Endothelial cell (in vitro differentiated cells): Measurements from ENCODE around the gene RAB6B. TPM values are rescaled to one million over a fixed set of nuclear protein-coding genes. Genes with fewer than 3 reads are reported as not detected.
A peak's percentile ranks its signal among the peaks of the same experiment; 100 is the strongest.

Experiments
- DNase-seq: peaks from one replicate; pipeline ENCODE4 v3.0.0; 2021; ENCODE audit warnings: low spot score
- H3K27ac Mint-ChIP-seq: one replicate; pipeline ENCODE4 v1.8.0; 2021; ENCODE audit warnings: mixed read lengths, inconsistent platforms; ENCODE audit not compliant: unreplicated experiment
- H3K27me3 Mint-ChIP-seq: one replicate; pipeline ENCODE4 v1.8.0; 2021; ENCODE audit warnings: mild to moderate bottlenecking, moderate library complexity, mixed read lengths, inconsistent platforms; ENCODE audit not compliant: unreplicated experiment
- H3K36me3 Mint-ChIP-seq: one replicate; pipeline ENCODE4 v1.8.0; 2021; ENCODE audit warnings: mild to moderate bottlenecking, low read depth, mixed read lengths, inconsistent platforms; ENCODE audit not compliant: unreplicated experiment
- H3K4me1 Mint-ChIP-seq: one replicate; pipeline ENCODE4 v1.8.0; 2021; ENCODE audit warnings: mild to moderate bottlenecking, mixed read lengths, inconsistent platforms; ENCODE audit not compliant: unreplicated experiment
- H3K4me3 Mint-ChIP-seq: one replicate; pipeline ENCODE4 v1.8.0; 2021; ENCODE audit warnings: mild to moderate bottlenecking, mixed read lengths, inconsistent platforms; ENCODE audit not compliant: unreplicated experiment
- H3K9me3 Mint-ChIP-seq: one replicate; pipeline ENCODE4 v1.8.0; 2021; ENCODE audit warnings: mixed read lengths, inconsistent platforms; ENCODE audit not compliant: unreplicated experiment
- CTCF ChIP-seq: fragments of 200-600 bp; sonication (generic); IDR thresholded peaks from one replicate; pipeline ENCODE4 v1.5.0; 2021; ENCODE audit warnings: antibody characterized with exemption; ENCODE audit not compliant: unreplicated experiment
- total RNA-seq: library from RNA; stranded (reverse); fragmentation: NEBNext Ultra II Directional; extraction: Animal tissue kit (Norgen Biotek cat#: 25700); gene quantifications from one replicate; pipeline ENCODE4 v1.2.1, GENCODE V29; 2021; ENCODE audit not compliant: unreplicated experiment

Gene RAB6B
- total RNA-seq, 1 donor from 2014 or later: 3.9 TPM

- H3K9me3 Mint-ChIP-seq: no peaks in the 10 kb centered on the region
- no peak overlapping the region for H3K27ac Mint-ChIP-seq
- peaks cover 12% of the 10 kb centered on the region for H3K27me3 Mint-ChIP-seq
- DNase-seq: no peak
- TF ChIP-seq CTCF: no peak
- H3K4me3 Mint-ChIP-seq: peak overlapping the region; percentile 42
- H3K4me1 Mint-ChIP-seq: peaks cover 4% of the 10 kb centered on the region
- H3K36me3 Mint-ChIP-seq: no peaks in the 10 kb centered on the region
Observed at GRCh38 chr3:133926736-133927539, 31.3 kb upstream of the RAB6B start.

DNA sequence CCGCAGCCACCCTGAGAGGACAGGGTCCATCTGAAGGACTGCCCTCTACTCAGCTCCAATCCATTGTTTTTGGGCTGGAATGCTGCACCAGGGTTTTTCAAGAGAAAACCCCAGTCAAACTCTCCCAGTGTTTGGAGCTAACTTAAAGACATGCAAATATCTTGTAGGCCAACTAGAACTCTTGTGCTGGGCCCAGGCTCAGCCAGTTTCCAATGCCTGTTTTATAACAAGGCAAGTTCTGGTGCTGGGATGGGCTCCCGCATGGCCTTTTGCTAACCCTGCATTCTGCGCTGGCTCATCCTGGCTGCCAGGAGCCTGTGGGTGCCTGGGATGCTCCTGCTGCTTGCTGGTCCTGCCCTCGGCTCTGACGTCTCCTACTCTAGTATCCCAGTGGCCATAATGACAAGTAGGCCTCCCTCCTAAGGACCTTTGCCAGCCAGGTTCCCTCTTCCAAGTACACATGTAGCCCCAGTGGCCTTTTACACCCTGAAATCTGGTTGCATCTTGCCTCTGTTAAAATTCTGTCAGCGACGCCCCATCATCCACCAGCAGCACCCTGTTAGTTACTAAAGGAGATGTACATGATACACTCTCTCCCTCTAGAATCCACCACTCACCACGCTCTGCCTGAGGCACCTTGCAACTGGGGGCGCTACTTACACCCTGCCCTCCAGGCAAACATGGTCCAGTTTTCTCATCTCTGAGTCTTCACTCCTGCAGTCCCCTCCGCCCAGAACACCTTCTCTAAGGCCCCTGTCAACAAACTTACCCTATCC lies 30.5 kb upstream of the RAB6B start:
- no peak for DNase-seq
- H3K36me3 Mint-ChIP-seq: no peaks in the 10 kb centered on the region
- no peaks in the 10 kb centered on the region for H3K9me3 Mint-ChIP-seq
- no peak overlapping the region for H3K27ac Mint-ChIP-seq
- TF ChIP-seq CTCF: no peak
- H3K4me1 Mint-ChIP-seq: peaks cover 4% of the 10 kb centered on the region
- peaks cover 12% of the 10 kb centered on the region for H3K27me3 Mint-ChIP-seq
- no peak overlapping the region for H3K4me3 Mint-ChIP-seq

DNA sequence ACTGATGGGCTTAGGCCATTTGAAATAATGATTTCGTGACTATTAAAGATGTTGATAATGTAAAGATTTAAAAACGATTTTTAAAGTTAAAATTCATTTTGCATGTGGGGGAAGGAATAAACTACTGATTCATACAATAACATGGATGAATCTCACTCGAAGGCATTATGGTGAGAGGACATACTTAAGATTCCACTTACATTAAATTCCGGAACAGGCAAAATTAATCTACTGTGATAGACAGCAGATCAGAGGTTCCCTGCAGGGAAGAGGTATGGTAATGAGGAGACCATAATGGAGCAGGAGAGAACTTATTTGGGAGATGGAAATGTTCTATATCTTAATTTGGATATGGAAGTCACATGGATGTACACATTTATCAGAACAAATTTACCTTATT lies 28.4 kb upstream of the RAB6B start:
- TF ChIP-seq CTCF: no peak
- Mint-ChIP-seq H3K27ac (no peak overlapping the region), H3K36me3 (no peaks in the 10 kb centered on the region), H3K4me3 (no peak overlapping the region), H3K9me3 (no peaks in the 10 kb centered on the region), H3K4me1 (peaks cover 4% of the 10 kb centered on the region), H3K27me3 (peaks cover 8% of the 10 kb centered on the region)
- no peak for DNase-seq

GRCh38 chr3:133921592-133921991 lies 25.9 kb upstream of the RAB6B start:
- no peaks in the 10 kb centered on the region for H3K4me1 Mint-ChIP-seq
- no peak overlapping the region for H3K27ac Mint-ChIP-seq
- TF ChIP-seq CTCF: no peak
- no peak overlapping the region for H3K4me3 Mint-ChIP-seq
- H3K9me3 Mint-ChIP-seq: no peaks in the 10 kb centered on the region
- no peak for DNase-seq
- H3K36me3 Mint-ChIP-seq: no peaks in the 10 kb centered on the region
- H3K27me3 Mint-ChIP-seq: peaks cover 3% of the 10 kb centered on the region

- DNase-seq: no peak
- Mint-ChIP-seq H3K4me1 (no peaks in the 10 kb centered on the region), H3K36me3 (no peaks in the 10 kb centered on the region), H3K9me3 (no peaks in the 10 kb centered on the region), H3K27ac (no peak overlapping the region), H3K4me3 (no peak overlapping the region), H3K27me3 (no peaks in the 10 kb centered on the region)
- TF ChIP-seq CTCF: no peak
Observed at GRCh38 chr3:133917144-133917543, 21.5 kb upstream of the RAB6B start.
